HG02852 (cell line): ENCODE measurements around the gene NDUFAF8.

Source experiments
- ATAC-seq: cut with Tn5 transposase; IDR thresholded peaks from one replicate; pipeline ENCODE4 v1.9.1; 2021; ENCODE audit warnings: mild to moderate bottlenecking, moderate library complexity; ENCODE audit not compliant: unreplicated experiment

The NDUFAF8 gene

GRCh38 chr17:81250286-81251093 is 11.4 kb downstream of the NDUFAF8 start:
- no peak for ATAC-seq

GRCh38 chr17:81251094-81251708 is 12.1 kb downstream of the NDUFAF8 start:
- ATAC-seq, result no peak

GRCh38 chr17:81251709-81252301 is 12.7 kb downstream of the NDUFAF8 start:
- ATAC-seq, result no peak

- ATAC-seq, result no peak
Observed at GRCh38 chr17:81252326-81252986, 13.3 kb downstream of the NDUFAF8 start.

- no peak for ATAC-seq
Observed at GRCh38 chr17:81252987-81253329, 13.8 kb downstream of the NDUFAF8 start.

- no peak for ATAC-seq
Observed at GRCh38 chr17:81253358-81254131, 14.4 kb downstream of the NDUFAF8 start.

- no peak for ATAC-seq
Observed at GRCh38 chr17:81254955-81255717, 16.0 kb downstream of the NDUFAF8 start.

GRCh38 chr17:81256616-81257015 is 17.5 kb downstream of the NDUFAF8 start:
- no peak for ATAC-seq

- ATAC-seq, result no peak
Observed at GRCh38 chr17:81257533-81257932, 18.4 kb downstream of the NDUFAF8 start.

GRCh38 chr17:81258292-81258691 is 19.2 kb downstream of the NDUFAF8 start:
- no peak for ATAC-seq

- no peak for ATAC-seq
Observed at GRCh38 chr17:81259058-81259605, 20.0 kb downstream of the NDUFAF8 start.

GRCh38 chr17:81260171-81260570 is 21.1 kb downstream of the NDUFAF8 start:
- ATAC-seq, result no peak

GRCh38 chr17:81260641-81261040 is 21.5 kb downstream of the NDUFAF8 start:
- ATAC-seq, result no peak

- no peak for ATAC-seq
Observed at GRCh38 chr17:81261096-81261495, 22.0 kb downstream of the NDUFAF8 start.

- ATAC-seq, result no peak
Observed at GRCh38 chr17:81261582-81262336, 22.6 kb downstream of the NDUFAF8 start.

GRCh38 chr17:81263371-81264181 is 24.5 kb downstream of the NDUFAF8 start:
- no peak for ATAC-seq

- ATAC-seq, result no peak
Observed at GRCh38 chr17:81264640-81265039, 25.5 kb downstream of the NDUFAF8 start.

- no peak for ATAC-seq
Observed at GRCh38 chr17:81265576-81265975, 26.5 kb downstream of the NDUFAF8 start.
